Left ventricle myocardium inferior (tissue), 1 donor: ENCODE measurements around the gene ACSBG1. TPM values are rescaled to one million over a fixed set of nuclear protein-coding genes. Genes with fewer than 3 reads are reported as not detected.

Source experiments
- DNase-seq: peaks from one replicate; pipeline ENCODE4 v3.0.0-alpha.2; 2020
- H3K27ac ChIP-seq: fragments of 200-600 bp; replicated peaks from 2 replicates; pipeline ENCODE4 v1.8.0; 2021
- H3K27me3 ChIP-seq: fragments of 200-600 bp; 2 replicates; pipeline ENCODE4 v1.8.0; 2021; ENCODE audit warnings: low read depth
- H3K36me3 ChIP-seq: fragments of 200-600 bp; 2 replicates; pipeline ENCODE4 v1.8.0; 2021
- H3K4me1 ChIP-seq: fragments of 200-600 bp; 2 replicates; pipeline ENCODE4 v1.8.0; 2021
- H3K4me3 ChIP-seq: fragments of 200-600 bp; 2 replicates; pipeline ENCODE4 v1.8.0; 2021; ENCODE audit warnings: mild to moderate bottlenecking, moderate library complexity
- H3K9me3 ChIP-seq: fragments of 200-600 bp; replicated peaks from 2 replicates; pipeline ENCODE4 v1.8.0; 2021
- intact Hi-C: fragments of 100-400 bp; cut with micrococcal nuclease; formaldehyde crosslinking; loops from one replicate; pipeline ENCODE4 v1.11.0; 2022
- total RNA-seq: library from RNA; stranded (reverse); fragmentation: NEBNext Ultra II Directional; extraction: Animal tissue kit (Norgen Biotek cat#: 25700); gene quantifications from one replicate; pipeline ENCODE4 v1.2.1, GENCODE V29; 2021
- TF ChIP-seq, protein P1 (sequence below): fragments of 200-600 bp; IDR thresholded peaks from 2 replicates; pipeline ENCODE4 v1.8.0; 2021; ENCODE audit warnings: antibody characterized with exemption, mild to moderate bottlenecking, borderline replicate concordance
- donor health status: DM: no; HTN: yes; CAD: no; lungs with severe emphysema.

The ACSBG1 gene
- total RNA-seq, 1 donor from 2014 or later = 0.25 TPM

DNA sequence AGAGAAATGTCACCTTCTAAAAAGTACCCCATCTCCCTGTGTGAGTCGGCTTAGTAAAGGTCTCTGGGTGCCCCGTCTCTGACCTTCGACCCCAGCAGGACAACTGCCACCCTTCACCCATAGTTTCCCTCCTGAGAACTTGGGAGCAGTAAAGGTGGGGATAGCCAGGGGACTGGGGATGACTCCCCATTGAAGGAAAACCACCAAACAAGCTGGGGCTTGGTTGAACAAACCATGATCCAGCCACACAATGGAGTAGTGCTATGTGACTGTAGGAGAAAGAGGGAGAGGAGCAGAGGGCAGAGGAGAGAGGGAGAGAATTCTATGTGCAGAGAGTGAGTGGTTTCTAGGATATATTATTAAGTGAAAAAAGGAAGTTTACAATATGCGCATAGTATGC, 51.5 kb downstream of the ACSBG1 start:
- no peaks in the 10 kb centered on the region for H3K9me3 ChIP-seq
- no peaks in the 10 kb centered on the region for H3K4me1 ChIP-seq
- no peak for DNase-seq
- H3K27ac ChIP-seq = no peak overlapping the region
- H3K27me3 ChIP-seq = no peaks in the 10 kb centered on the region
- no peak overlapping the region for H3K4me3 ChIP-seq
- TF ChIP-seq, protein P1, sequence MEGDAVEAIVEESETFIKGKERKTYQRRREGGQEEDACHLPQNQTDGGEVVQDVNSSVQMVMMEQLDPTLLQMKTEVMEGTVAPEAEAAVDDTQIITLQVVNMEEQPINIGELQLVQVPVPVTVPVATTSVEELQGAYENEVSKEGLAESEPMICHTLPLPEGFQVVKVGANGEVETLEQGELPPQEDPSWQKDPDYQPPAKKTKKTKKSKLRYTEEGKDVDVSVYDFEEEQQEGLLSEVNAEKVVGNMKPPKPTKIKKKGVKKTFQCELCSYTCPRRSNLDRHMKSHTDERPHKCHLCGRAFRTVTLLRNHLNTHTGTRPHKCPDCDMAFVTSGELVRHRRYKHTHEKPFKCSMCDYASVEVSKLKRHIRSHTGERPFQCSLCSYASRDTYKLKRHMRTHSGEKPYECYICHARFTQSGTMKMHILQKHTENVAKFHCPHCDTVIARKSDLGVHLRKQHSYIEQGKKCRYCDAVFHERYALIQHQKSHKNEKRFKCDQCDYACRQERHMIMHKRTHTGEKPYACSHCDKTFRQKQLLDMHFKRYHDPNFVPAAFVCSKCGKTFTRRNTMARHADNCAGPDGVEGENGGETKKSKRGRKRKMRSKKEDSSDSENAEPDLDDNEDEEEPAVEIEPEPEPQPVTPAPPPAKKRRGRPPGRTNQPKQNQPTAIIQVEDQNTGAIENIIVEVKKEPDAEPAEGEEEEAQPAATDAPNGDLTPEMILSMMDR = no peak
- H3K36me3 ChIP-seq = no peaks in the 10 kb centered on the region
- intact Hi-C loops = no loop called here

DNA sequence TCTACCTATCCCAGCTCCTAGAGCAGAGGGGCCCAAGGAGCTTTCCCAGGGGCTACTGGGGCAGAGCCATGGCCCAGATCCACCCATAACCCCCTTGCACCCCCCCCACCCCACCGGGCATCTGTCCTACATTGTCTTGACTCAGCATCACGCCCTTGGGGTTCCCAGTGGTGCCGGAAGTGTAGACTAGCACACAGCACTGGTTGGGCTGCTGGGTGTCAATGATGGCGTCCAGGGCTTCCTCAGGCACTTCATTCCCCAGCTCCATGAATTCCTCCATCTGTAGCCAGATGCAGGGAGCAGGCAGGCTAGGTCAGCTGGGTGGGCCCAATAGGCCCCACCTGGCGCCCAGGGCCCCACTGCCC, 52.0 kb downstream of the ACSBG1 start:
- no peaks in the 10 kb centered on the region for H3K27me3 ChIP-seq
- no peak for DNase-seq
- intact Hi-C loops = no loop called here

DNA sequence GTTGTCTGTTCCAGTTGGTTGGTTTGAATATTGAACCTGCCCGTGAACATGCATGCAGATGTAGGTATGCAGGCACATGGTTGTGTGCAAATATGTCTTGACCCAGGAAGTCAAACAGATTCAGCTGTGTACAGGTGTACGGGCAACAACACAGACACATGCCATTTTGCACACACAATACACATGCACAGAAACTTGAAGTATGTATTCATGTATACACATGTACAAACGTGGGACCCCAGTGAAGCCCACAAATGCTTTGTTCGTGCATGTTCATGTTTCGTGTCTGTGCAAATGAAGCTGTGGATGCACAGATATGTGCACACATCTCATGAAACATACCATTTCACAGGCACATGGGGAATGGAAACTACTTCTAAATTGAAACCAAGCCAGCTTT, 54.5 kb downstream of the ACSBG1 start:
- Histone ChIP-seq H3K4me1 (no peaks in the 10 kb centered on the region), H3K36me3 (no peaks in the 10 kb centered on the region)
- intact Hi-C loops = loop anchor here (10.0 kb wide), 1 partner anchor 65 kb away; no protein-coding TSS in a partner anchor

More for the DNA sequence above, 52.0 kb downstream of the ACSBG1 start:
- H3K36me3 ChIP-seq = no peaks in the 10 kb centered on the region
- TF ChIP-seq, protein P1 = no peak
- H3K9me3 ChIP-seq = no peaks in the 10 kb centered on the region
- H3K27ac ChIP-seq = no peak overlapping the region
- no peak overlapping the region for H3K4me3 ChIP-seq
- no peaks in the 10 kb centered on the region for H3K4me1 ChIP-seq

DNA sequence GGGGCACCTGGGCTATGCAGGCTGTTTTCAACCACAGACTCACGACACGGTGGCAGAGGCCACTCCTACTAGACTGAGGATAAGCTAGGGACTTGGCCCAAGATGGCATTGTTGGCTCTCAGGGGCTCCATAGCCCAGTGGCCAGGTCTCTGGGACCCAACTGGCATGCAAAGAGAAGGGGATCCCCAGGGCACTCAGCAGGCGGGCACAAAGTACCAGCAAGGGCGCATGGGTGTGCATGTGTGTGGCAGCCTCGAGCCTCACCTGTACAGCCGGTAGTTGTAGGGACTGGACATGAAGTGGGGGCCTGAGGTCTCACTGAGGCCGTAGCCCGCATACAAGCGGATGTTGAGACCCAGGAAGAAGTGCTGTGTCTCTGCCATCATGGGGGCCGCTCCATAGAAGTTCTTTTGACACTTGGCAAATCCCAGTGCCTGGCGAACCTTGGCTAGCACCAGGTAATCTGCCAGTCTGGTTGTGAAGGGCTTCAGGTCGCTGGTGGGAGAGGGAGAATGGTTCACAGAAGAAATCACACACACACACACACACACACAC, 55.0 kb downstream of the ACSBG1 start:
- TF ChIP-seq, protein P1 = no peak
- Histone ChIP-seq H3K27ac (no peak overlapping the region), H3K4me1 (no peaks in the 10 kb centered on the region), H3K27me3 (no peaks in the 10 kb centered on the region), H3K9me3 (no peaks in the 10 kb centered on the region), H3K36me3 (no peaks in the 10 kb centered on the region), H3K4me3 (no peak overlapping the region)
- intact Hi-C loops = loop anchor here (10.0 kb wide), 1 partner anchor 65 kb away; no protein-coding TSS in a partner anchor
- DNase-seq = no peak

More for the DNA sequence above, 54.5 kb downstream of the ACSBG1 start:
- H3K9me3 ChIP-seq = no peaks in the 10 kb centered on the region
- no peak overlapping the region for H3K27ac ChIP-seq
- TF ChIP-seq, protein P1 = no peak
- no peak for DNase-seq
- no peaks in the 10 kb centered on the region for H3K27me3 ChIP-seq
- H3K4me3 ChIP-seq = no peak overlapping the region

DNA sequence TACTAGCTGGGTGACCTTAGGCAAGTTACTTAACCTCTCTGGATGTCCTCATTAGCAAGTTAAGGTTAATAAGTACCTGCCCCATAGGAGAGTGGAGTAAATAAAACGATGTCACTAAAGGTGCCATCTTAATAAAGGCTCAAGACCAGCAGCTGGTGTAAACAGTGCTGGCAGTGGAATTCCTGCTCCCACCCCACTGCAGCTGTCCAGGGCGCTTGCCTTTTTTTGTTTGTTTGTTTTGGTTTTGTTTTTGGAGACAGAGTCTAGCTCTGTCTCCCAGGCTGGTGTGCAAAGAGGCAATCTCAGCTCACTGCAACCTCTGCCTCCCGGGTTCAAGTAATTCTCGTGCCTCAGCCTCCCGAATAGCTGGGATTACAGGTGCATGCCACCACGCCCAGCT, 56.3 kb downstream of the ACSBG1 start:
- Histone ChIP-seq H3K27ac (no peak overlapping the region), H3K4me3 (no peak overlapping the region), H3K27me3 (no peaks in the 10 kb centered on the region), H3K9me3 (no peaks in the 10 kb centered on the region), H3K4me1 (no peaks in the 10 kb centered on the region), H3K36me3 (peaks cover 3% of the 10 kb centered on the region)
- DNase-seq = no peak
- TF ChIP-seq, protein P1 = no peak
- intact Hi-C loops = loop anchor here (10.0 kb wide), 1 partner anchor 67 kb away; no protein-coding TSS in a partner anchor
